Natural killer cell treated with Interleukin-12 subunit alpha and Interleukin-12 subunit beta and Interleukin-15 and Interleukin-18, amount 100 ng/mL, for 72 hours (primary cell): ENCODE data around the gene CPAMD8. TPM values are rescaled to one million over a fixed set of nuclear protein-coding genes. Genes with fewer than 3 reads are reported as not detected.

ENCODE experiments used
- ATAC-seq, 2 donors: fragments of 150-1000 bp; cut with Tn5 transposase in 1 of 2; sonication (Bioruptor Pico), chemical (Tn5 transposase) in 1 of 2; 2 replicates each; pipeline ENCODE4 v1.10.0; 2021
- DNase-seq: peaks from one replicate; pipeline ENCODE4 v3.0.0; 2022; ENCODE audit warnings: low spot score
- H3K27ac Mint-ChIP-seq, 2 donors: 1 replicate in 1 of 2; 2 replicates in 1 of 2; pipeline ENCODE4 v1.8.0; 2022; ENCODE audit warnings: mixed read lengths in 2 of 2, mild to moderate bottlenecking in 1 of 2, moderate library complexity in 1 of 2
- H3K27me3 Mint-ChIP-seq, 2 donors: 1 replicate in 1 of 2; 2 replicates in 1 of 2; pipeline ENCODE4 v1.8.0; 2022; ENCODE audit warnings: mixed read lengths in 2 of 2
- H3K36me3 Mint-ChIP-seq: one replicate; pipeline ENCODE4 v1.8.0; 2022; ENCODE audit warnings: mixed read lengths
- H3K4me1 Mint-ChIP-seq, 2 donors: 1 replicate in 1 of 2; 2 replicates in 1 of 2; pipeline ENCODE4 v1.8.0; 2022; ENCODE audit warnings: low read depth in 2 of 2, mixed read lengths in 2 of 2, mild to moderate bottlenecking in 1 of 2
- H3K4me3 Mint-ChIP-seq: one replicate; pipeline ENCODE4 v1.8.0; 2022; ENCODE audit warnings: mixed read lengths
- H3K9me3 Mint-ChIP-seq: 2 replicates; pipeline ENCODE4 v1.8.0; 2022; ENCODE audit warnings: mixed read lengths
- total RNA-seq, 2 donors: library from RNA; stranded (reverse); gene quantifications; one replicate each; pipeline ENCODE4 v1.2.3, GENCODE V29; 2022

Gene CPAMD8
- total RNA-seq, 2 donors from 2014 or later, result 0.39 to 0.81 TPM

- no peak overlapping the region for H3K4me3 Mint-ChIP-seq
- H3K27me3 Mint-ChIP-seq, result no peaks in the 10 kb centered on the region
- no peak for DNase-seq
- no peaks in the 10 kb centered on the region for H3K36me3 Mint-ChIP-seq
- no peak overlapping the region for H3K27ac Mint-ChIP-seq
- no peaks in the 10 kb centered on the region for H3K9me3 Mint-ChIP-seq
- ATAC-seq, result no peak
- H3K4me1 Mint-ChIP-seq, result peaks cover 14 to 15% of the 10 kb centered on the region in 2 donors
These were observed 125.0 kb downstream of the CPAMD8 start for GRCh38 chr19:16901491-16902175.

GRCh38 chr19:16899566-16900075, 127.0 kb downstream of the CPAMD8 start:
- Mint-ChIP-seq H3K9me3 (no peaks in the 10 kb centered on the region), H3K36me3 (no peaks in the 10 kb centered on the region), H3K4me1 (peaks cover 14 to 19% of the 10 kb centered on the region in 2 donors), H3K27ac (peak overlapping the region; percentile 21 to 53), H3K4me3 (no peak overlapping the region), H3K27me3 (no peaks in the 10 kb centered on the region)
- DNase-seq (no peak), ATAC-seq (no peak)

GRCh38 chr19:16898361-16899015, 128.1 kb downstream of the CPAMD8 start:
- peaks cover 14 to 19% of the 10 kb centered on the region in 2 donors for H3K4me1 Mint-ChIP-seq
- no peaks in the 10 kb centered on the region for H3K36me3 Mint-ChIP-seq
- H3K27ac Mint-ChIP-seq, result peak overlapping the region; percentile 59 to 60
- peak overlapping the region; percentile 73 for H3K4me3 Mint-ChIP-seq
- DNase-seq, result no peak
- no peaks in the 10 kb centered on the region for H3K9me3 Mint-ChIP-seq
- no peaks in the 10 kb centered on the region for H3K27me3 Mint-ChIP-seq
- no peak for ATAC-seq

- H3K27me3 Mint-ChIP-seq, result no peaks in the 10 kb centered on the region
- ATAC-seq (no peak), DNase-seq (no peak)
- peak overlapping the region; percentile 73 for H3K4me3 Mint-ChIP-seq
- no peaks in the 10 kb centered on the region for H3K9me3 Mint-ChIP-seq
- H3K27ac Mint-ChIP-seq, result peak overlapping the region in 1 of 2 donors; percentile 60
- peaks cover 14 to 20% of the 10 kb centered on the region in 2 donors for H3K4me1 Mint-ChIP-seq
- H3K36me3 Mint-ChIP-seq, result no peaks in the 10 kb centered on the region
These were observed 128.8 kb downstream of the CPAMD8 start for GRCh38 chr19:16897856-16898161.

GRCh38 chr19:16897029-16897855, 129.4 kb downstream of the CPAMD8 start:
- no peaks in the 10 kb centered on the region for H3K9me3 Mint-ChIP-seq
- ATAC-seq (peak; percentile 83 to 89), DNase-seq (peak; percentile 91)
- peak overlapping the region; percentile 70 for H3K4me3 Mint-ChIP-seq
- H3K4me1 Mint-ChIP-seq, result peaks cover 14 to 25% of the 10 kb centered on the region in 2 donors
- H3K36me3 Mint-ChIP-seq, result no peaks in the 10 kb centered on the region
- no peaks in the 10 kb centered on the region for H3K27me3 Mint-ChIP-seq
- peak overlapping the region; percentile 26 to 64 for H3K27ac Mint-ChIP-seq

DNA sequence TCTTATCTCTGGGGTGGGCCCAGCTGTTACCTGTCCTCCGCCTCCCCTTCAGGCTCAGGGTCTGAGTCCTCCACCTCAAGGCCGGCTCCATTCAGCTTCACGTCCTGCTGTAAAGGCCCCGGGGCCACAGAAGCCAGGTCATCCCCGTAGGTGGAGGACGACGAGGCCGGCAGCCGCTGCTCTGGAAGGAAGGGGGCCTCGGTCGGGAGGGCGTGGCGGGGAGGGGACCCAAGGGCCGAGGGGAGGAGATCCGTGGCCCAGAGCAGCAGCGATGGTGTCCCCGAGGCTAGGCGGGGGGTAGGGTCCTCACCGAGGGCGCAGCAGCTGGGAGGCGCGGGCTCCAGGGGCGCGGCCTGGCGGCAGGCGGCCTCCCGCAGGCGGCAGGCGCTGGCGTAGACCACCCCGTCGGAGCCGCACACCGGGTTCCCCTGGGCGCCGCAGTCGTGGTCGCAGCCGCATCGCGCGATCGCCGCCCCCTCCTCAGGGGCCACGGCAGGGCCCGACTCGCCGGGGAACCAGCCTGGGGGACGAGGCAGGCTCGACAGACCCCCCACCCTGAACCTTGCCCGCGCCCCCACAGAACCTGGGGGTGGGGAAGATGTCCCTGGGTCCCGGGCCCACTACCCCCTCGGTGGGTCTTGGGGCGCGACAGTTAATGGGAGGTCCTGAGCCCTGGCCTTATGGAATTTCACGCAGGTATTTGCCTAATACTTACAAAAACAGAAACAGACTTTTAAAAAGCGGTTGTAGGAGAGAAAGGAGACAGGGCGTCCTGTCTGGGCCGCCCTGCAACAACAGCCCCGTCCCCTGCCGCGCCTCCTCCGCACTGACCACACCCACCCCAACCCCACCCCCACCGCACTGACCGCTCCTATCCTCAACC, 130.2 kb downstream of the CPAMD8 start:
- Mint-ChIP-seq H3K27ac (peak overlapping the region; percentile 26 to 64), H3K4me1 (peaks cover 14 to 26% of the 10 kb centered on the region in 2 donors), H3K27me3 (no peaks in the 10 kb centered on the region), H3K36me3 (no peaks in the 10 kb centered on the region), H3K9me3 (no peaks in the 10 kb centered on the region), H3K4me3 (peak overlapping the region; percentile 70)
- ATAC-seq (peak in 1 of 2 donors; percentile 0), DNase-seq (no peak)

- Mint-ChIP-seq H3K27me3 (no peaks in the 10 kb centered on the region), H3K27ac (peak overlapping the region in 1 of 2 donors; percentile 40), H3K4me1 (peaks cover 14 to 26% of the 10 kb centered on the region in 2 donors)
These were observed 131.0 kb downstream of the CPAMD8 start for GRCh38 chr19:16895467-16896145.

DNA sequence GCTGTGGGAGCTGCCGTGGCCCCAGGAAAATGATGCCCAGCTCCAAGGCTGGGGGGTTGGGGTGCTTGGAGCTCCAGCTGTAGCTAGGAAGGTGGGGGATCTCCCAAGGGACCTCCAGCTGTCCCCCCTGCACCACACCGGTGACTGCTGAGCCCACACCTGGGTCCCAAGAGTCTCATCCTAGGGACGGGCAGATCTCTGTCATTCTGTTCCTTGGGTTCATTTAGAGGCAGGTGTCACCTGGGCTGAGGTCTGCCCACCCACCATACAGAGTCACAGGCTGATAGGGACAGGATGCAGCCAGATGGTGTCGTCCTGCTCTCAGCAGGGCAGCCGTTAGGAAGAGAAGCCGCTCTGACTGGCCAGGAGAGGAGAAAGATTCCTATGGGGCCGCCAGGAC, 132.5 kb downstream of the CPAMD8 start:
- Mint-ChIP-seq H3K9me3 (no peaks in the 10 kb centered on the region), H3K36me3 (no peaks in the 10 kb centered on the region), H3K27me3 (no peaks in the 10 kb centered on the region), H3K4me3 (no peak overlapping the region), H3K27ac (no peak overlapping the region), H3K4me1 (peaks cover 8 to 22% of the 10 kb centered on the region in 2 donors)
- ATAC-seq (no peak), DNase-seq (no peak)

More at GRCh38 chr19:16895467-16896145, 131.0 kb downstream of the CPAMD8 start:
- no peaks in the 10 kb centered on the region for H3K9me3 Mint-ChIP-seq
- ATAC-seq, result no peak
- H3K36me3 Mint-ChIP-seq, result no peaks in the 10 kb centered on the region
- H3K4me3 Mint-ChIP-seq, result peak overlapping the region; percentile 20
- no peak for DNase-seq

- Mint-ChIP-seq H3K36me3 (no peaks in the 10 kb centered on the region), H3K27ac (peak overlapping the region in 1 of 2 donors; percentile 29), H3K27me3 (no peaks in the 10 kb centered on the region), H3K4me3 (no peak overlapping the region), H3K9me3 (no peaks in the 10 kb centered on the region), H3K4me1 (peaks cover 11 to 26% of the 10 kb centered on the region in 2 donors)
- DNase-seq (no peak), ATAC-seq (no peak)
These were observed 133.0 kb downstream of the CPAMD8 start for GRCh38 chr19:16893686-16893989.

GRCh38 chr19:16892868-16893685, 133.5 kb downstream of the CPAMD8 start:
- H3K27me3 Mint-ChIP-seq, result no peaks in the 10 kb centered on the region
- H3K4me3 Mint-ChIP-seq, result peak overlapping the region; percentile 10
- H3K4me1 Mint-ChIP-seq, result peaks cover 10 to 25% of the 10 kb centered on the region in 2 donors
- no peaks in the 10 kb centered on the region for H3K9me3 Mint-ChIP-seq
- H3K36me3 Mint-ChIP-seq, result no peaks in the 10 kb centered on the region
- DNase-seq, result no peak
- ATAC-seq, result no peak
- peak overlapping the region in 1 of 2 donors; percentile 29 for H3K27ac Mint-ChIP-seq

DNA sequence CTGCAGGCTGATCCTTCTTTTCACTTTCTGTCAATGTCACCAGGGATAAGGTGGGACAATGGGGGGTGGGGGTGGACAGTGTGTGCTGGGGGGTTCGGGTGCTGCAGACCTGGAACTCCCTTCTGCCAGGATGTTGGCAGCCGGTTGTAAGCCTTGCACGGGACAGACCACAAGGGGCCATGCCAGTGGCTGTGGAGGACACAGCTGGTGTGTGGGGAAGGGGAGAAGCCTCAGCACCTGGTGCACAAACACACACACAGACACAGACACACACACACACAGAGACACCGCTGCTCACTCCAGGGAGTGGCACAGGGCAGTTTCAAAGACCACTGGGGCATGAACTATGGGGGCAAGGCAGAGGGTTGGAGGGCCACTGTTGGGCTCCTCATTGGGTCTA, 134.2 kb downstream of the CPAMD8 start:
- Mint-ChIP-seq H3K9me3 (no peaks in the 10 kb centered on the region), H3K4me3 (no peak overlapping the region), H3K4me1 (peaks cover 10 to 27% of the 10 kb centered on the region in 2 donors), H3K27me3 (no peaks in the 10 kb centered on the region), H3K27ac (peak overlapping the region in 1 of 2 donors; percentile 29), H3K36me3 (no peaks in the 10 kb centered on the region)
- no peak for DNase-seq
- ATAC-seq, result no peak

DNA sequence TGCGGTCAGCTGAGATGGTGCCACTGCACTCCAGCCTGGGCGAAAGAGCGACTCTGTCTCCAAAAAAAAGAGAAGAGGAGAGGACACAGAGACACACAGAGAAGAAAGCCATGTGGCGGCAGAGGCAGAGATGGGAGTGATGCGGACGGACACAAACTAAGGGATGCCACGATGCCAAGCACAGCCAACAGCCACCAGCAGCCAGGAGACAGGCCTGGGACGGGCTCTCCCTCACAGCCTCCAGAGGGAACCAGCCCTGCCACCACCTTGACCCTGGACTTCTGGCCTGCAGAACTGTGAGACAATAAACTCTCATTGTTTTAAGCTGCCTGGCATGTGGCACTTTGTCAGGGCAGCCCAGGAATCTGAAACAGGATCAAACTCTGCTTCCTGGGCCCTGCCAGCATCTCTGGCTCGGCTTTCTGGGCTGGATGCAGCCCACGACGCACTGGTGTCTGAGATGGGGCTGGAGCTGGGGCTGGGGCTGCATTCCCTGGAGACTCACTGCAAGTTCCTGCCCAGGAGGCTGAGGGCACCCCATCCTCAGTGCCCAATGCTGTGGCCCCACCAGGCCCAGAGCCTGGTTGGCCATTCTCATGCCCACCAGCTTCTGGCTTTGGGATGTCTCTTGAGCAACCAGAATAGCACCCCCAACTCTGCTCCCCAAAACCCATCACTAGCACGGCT, 134.8 kb downstream of the CPAMD8 start:
- no peak overlapping the region for H3K4me3 Mint-ChIP-seq
- H3K36me3 Mint-ChIP-seq, result no peaks in the 10 kb centered on the region
- H3K27ac Mint-ChIP-seq, result no peak overlapping the region
- no peaks in the 10 kb centered on the region for H3K27me3 Mint-ChIP-seq
- ATAC-seq, result no peak
- peaks cover 10 to 23% of the 10 kb centered on the region in 2 donors for H3K4me1 Mint-ChIP-seq
- no peaks in the 10 kb centered on the region for H3K9me3 Mint-ChIP-seq
- DNase-seq, result no peak
